T47D (cell line): ENCODE data around the gene TMEM43.

Experiments used
- DNase-seq, 2 experiments: peaks; one replicate each; pipeline versions ENCODE4 v3.0.0 to v3.0.0-alpha.2; 2011 to 2012; ENCODE audit warnings: low read depth in 1 of 2, low spot score in 1 of 2
- JUND ChIP-seq: IDR thresholded peaks from 2 replicates; pipeline ENCODE4 v1.6.1; 2012; ENCODE audit warnings: low read depth
- in situ Hi-C: cut with HindIII; loops from 2 replicates; pipeline ENCODE4 v1.10.0; 2016; ENCODE audit warnings: low sequenced_read_pairs, low pct_unique_long_range_greater_than_20kb

Gene TMEM43

DNA sequence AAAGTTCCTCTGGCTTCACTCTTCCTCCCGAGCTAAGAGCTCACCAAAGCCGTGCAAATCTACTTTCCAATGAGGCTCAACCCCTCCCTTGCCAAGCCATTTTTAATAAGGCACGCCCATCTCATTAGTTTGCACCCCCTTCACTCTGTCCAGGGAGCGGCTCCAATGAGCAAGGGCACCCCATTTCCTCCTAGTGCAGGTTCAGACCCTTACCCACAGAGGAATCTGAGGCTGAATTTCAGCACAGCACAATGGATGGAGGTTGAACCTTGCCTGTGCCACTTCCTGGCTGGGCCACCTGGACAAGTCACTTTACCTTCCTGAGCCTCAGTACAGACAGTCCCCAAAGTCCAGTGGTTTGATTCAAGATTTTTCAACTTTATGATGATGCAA, 28.1 kb downstream of the TMEM43 start:
- TF ChIP-seq JUND: no peak
- no peak for DNase-seq
- in situ Hi-C loops: no loop called here

- in situ Hi-C loops: no loop called here
- no peak for DNase-seq
- TF ChIP-seq JUND: no peak
These were observed 28.8 kb downstream of the TMEM43 start for GRCh38 chr3:14153663-14154062.

DNA sequence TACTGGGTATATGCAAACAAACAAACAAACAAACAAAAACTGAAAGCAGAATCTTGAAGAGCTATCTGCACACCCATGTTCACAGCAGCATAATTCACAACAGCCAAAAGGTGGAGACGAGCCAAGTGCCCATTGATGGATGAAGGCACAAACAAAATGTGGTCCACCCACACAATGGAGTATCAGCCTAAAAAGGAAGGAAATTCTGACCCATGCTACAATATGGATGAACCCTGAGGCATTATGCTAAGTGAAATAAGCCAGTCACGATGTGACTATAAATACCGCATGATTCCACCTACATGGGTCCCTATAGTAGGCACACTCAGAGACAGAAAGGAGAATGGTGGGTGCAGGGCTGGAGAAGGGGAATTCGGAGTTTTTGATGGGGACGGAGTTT, 29.4 kb downstream of the TMEM43 start:
- in situ Hi-C loops: no loop called here
- DNase-seq: no peak
- TF ChIP-seq JUND: no peak

GRCh38 chr3:14154895-14155440, 30.1 kb downstream of the TMEM43 start:
- in situ Hi-C loops: no loop called here
- no peak for DNase-seq
- TF ChIP-seq JUND: no peak

- DNase-seq: no peak
- in situ Hi-C loops: no loop called here
- no peak for TF ChIP-seq JUND
These were observed 31.3 kb downstream of the TMEM43 start for GRCh38 chr3:14156201-14156600.

DNA sequence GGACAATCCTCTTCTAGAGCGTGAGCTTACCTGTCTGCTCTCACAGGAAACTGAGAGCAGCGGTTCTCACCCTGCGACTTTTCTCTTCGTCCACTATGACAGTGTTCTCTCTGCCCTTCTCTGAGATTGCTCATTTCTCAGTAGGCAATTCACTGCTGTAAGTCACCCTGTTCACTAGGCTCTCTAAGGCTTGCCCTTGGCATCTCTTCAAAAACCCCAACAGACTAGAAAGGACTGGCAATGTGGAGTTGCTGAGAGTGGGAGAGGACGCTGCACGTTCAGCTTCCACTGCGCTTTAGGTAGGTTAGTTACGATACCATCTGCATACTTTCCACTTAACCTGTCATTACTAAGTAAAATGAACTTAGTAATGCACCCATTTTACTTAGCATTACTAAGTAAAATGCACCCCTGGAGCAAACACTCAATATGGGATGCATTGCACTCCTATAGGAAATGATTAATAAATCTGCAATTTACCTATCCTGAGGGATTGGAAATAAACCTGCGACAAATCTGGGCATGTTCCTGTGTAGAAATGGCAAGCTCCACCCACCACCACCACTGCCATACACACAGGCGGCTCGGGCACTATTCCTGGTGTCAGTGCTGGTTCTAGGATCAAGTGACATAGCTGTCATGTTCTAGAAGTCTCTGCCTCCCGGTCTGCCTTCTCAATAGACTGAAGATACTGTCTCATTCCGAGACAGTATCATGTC, 32.1 kb downstream of the TMEM43 start:
- no peak for DNase-seq
- TF ChIP-seq JUND: no peak
- in situ Hi-C loops: no loop called here

- no peak for DNase-seq
- TF ChIP-seq JUND: no peak
- in situ Hi-C loops: no loop called here
These were observed 33.1 kb downstream of the TMEM43 start for GRCh38 chr3:14157951-14158350.

GRCh38 chr3:14158370-14158769, 33.5 kb downstream of the TMEM43 start:
- in situ Hi-C loops: no loop called here
- DNase-seq: no peak
- TF ChIP-seq JUND: no peak

GRCh38 chr3:14159426-14159825, 34.6 kb downstream of the TMEM43 start:
- no peak for DNase-seq
- in situ Hi-C loops: no loop called here
- TF ChIP-seq JUND: no peak

DNA sequence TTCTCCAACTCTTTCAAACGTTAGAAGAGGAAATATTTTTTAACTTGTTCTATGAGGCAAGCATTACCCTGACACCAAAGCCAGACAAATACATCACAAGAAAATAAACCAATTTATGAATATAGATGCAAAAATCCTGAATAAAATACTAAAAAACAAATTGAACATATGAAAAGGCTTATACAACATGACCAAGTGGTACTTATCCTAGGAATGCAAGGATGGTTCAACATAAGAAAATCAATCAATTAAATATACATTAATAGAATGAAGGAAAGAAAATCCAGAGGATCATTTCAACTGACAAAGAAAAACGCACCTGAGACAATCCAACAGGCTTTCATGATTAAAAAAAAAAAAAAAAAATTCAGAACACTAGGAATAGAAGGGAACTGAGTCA, 36.4 kb downstream of the TMEM43 start:
- in situ Hi-C loops: no loop called here
- DNase-seq: no peak
- TF ChIP-seq JUND: no peak

- in situ Hi-C loops: no loop called here
- no peak for TF ChIP-seq JUND
- DNase-seq: no peak
These were observed 37.3 kb downstream of the TMEM43 start for GRCh38 chr3:14162178-14162577.

DNA sequence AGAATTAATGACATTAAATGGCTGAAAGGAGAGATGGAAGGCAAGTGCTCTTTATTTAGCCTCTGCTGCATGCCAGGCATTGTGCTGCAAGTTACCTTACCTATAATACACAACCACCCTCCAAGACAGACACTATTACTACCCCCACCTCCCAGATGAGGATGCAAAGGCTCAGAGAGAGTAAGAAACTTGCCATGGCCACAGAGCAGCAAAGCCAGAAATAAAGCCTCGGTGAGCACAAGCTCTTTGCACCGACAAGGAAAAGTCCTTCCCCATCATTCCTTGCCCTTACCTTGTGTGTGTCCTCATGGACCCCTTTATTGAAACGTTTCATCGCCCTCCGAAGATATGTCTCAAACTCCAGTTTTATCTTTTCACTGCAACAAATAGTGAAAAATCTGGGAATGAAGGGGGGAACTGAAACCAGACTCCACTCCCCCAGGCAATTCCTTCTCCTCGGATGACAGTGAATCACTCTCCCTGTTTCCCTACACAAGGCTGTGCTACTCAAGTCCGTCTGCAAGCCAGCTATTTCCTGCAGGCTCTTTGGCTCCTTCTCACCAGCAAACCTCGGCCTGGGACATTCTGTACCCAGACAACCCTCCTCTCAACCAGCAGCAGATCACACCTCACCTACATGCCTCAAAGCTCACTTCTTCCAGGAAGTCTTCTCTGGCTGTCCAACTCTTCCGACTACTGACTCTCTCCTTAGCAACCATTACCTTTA, 42.2 kb downstream of the TMEM43 start:
- no peak for DNase-seq
- in situ Hi-C loops: no loop called here
- TF ChIP-seq JUND: no peak

DNA sequence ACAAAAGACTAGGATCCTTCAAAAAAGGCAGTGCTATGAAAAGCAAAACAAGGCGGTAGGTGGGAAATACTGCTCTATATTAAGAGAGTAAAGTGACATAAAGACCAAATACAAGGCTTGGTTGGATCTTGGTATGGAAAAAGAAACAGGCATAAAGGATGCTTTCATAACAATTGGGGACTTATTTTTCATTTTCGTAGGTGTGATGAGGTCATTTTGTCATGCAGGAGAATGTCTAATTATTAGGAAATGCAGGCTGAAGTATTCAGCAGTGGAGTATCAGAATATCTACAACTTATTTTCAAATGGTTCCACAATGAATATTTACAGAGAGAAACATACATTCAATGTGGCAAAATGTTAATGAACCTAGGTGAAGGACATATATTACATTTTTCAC, 44.6 kb downstream of the TMEM43 start:
- TF ChIP-seq JUND: no peak
- DNase-seq: no peak
- in situ Hi-C loops: no loop called here
